Esophagus muscularis mucosa (tissue), 4 donors: ENCODE results near the gene TAGLN2. TPM values are rescaled to one million over a fixed set of nuclear protein-coding genes. Genes with fewer than 3 reads are reported as not detected.
A peak's percentile ranks its signal among the peaks of the same experiment; 100 is the strongest.

Experiments used
- DNase-seq: peaks from one replicate; pipeline ENCODE4 v3.0.0-alpha.2; 2017; ENCODE audit errors: extremely low spot score
- H3K27ac ChIP-seq, 4 donors: fragments of 200-600 bp; sonication (generic); replicated peaks in 1 of 4; 1 replicate in 3 of 4; 2 replicates in 1 of 4; pipeline ENCODE4 v1.5.1; 2016 to 2019; ENCODE audit warnings: mild to moderate bottlenecking in 1 of 4
- H3K27me3 ChIP-seq, 4 donors: fragments of 200-600 bp; sonication (generic); one replicate each; pipeline versions ENCODE4 v1.5.1 to v1.6.0; 2016 to 2019
- H3K36me3 ChIP-seq, 4 donors: fragments of 200-600 bp; sonication (generic); one replicate each; pipeline ENCODE4 v1.5.1; 2016 to 2019
- H3K4me1 ChIP-seq, 4 donors: fragments of 200-600 bp; sonication (generic); one replicate each; pipeline ENCODE4 v1.5.1; 2016 to 2019
- H3K4me3 ChIP-seq, 4 donors: fragments of 200-600 bp; sonication (generic); 1 replicate in 2 of 4; 2 replicates in 2 of 4; pipeline ENCODE4 v1.5.1; 2016 to 2019; ENCODE audit warnings: mild to moderate bottlenecking in 4 of 4, moderate library complexity in 1 of 4
- H3K9me3 ChIP-seq, 4 donors: fragments of 200-600 bp; sonication (generic); 1 replicate in 3 of 4; 2 replicates in 1 of 4; pipeline ENCODE4 v1.5.1; 2016 to 2019
- EP300 ChIP-seq: sonication (generic); formaldehyde crosslinking; IDR thresholded peaks from one replicate; pipeline ENCODE4 v1.6.1; 2017; ENCODE audit warnings: antibody characterized with exemption
- POLR2A ChIP-seq: fragments of 450-650 bp; IDR thresholded peaks from one replicate; pipeline ENCODE4 v1.6.1; 2017; ENCODE audit warnings: antibody characterized with exemption, moderate library complexity, mild to moderate bottlenecking, low read depth
- POLR2AphosphoS5 ChIP-seq, 2 donors: sonication (generic); formaldehyde crosslinking; IDR thresholded peaks; one replicate each; pipeline ENCODE4 v1.6.1; 2017; ENCODE audit warnings: antibody characterized with exemption in 2 of 2
- WGBS: methylation state at CpG from one replicate; pipeline ENCODE4 v1.1.5; 2018; 5-methylcytosine and 5-hydroxymethylcytosine counted together
- intact Hi-C: fragments of 100-400 bp; cut with DNase I; formaldehyde crosslinking; loops from one replicate; pipeline ENCODE4 v1.15.1; 2023
- total RNA-seq, 4 donors: library from RNA; depleted of rRNA; stranded (reverse); fragments of >200 nt; gene quantifications; one replicate each; pipeline versions ENCODE4 v1.1.0 to v1.2.1, GENCODE V29; 2016
- TF ChIP-seq, protein P1 (sequence below), 3 experiments: fragments of 200-600 bp in 2 of 3; fragments of 450-650 bp in 1 of 3; sonication (generic) in 2 of 3; IDR thresholded peaks; one replicate each; pipeline ENCODE4 v1.5.1; 2017 to 2019; ENCODE audit warnings: antibody characterized with exemption in 3 of 3, mild to moderate bottlenecking in 2 of 3, moderate library complexity in 1 of 3

The TAGLN2 gene
- total RNA-seq, 4 donors from 2014 or later: 125 to 276 (median 228) TPM

DNA sequence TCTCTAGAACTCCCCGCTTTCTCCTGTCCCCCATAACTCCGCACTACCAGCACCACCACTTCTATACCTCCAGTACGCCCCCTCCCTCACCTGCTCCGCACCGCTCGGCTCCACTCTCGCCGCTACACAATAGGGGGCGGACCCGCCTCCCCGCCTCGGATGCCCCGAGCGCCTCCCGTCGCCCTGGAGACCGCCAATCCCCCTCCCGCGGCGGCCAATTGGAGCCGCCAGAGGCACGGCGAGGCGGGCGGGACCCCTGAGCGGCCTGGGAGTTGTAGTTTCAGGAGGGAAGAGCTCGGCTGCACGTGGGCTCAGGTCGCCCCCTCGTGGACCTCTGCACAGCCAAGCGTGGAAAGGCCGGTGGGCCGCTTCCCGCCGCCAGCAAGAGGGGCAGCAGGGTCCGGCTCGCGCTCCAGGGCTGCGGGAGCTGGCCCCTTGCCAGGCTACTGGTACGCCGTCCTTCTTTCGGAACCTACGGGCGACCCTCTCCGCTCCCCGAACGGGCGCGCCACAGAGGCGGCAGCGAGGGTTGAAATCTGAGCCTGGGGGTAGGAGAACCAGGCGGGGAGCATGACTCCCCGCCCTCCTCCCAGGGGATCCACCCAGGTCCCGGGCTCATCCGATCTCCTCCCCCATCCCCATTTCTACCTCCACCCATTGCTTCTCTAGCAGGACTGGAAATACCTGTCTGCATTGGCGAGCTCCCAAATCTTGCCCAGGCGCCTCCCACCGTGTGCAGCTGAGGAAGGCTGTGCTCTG lies 20.4 kb upstream of the TAGLN2 start, which contains the start of gene IGSF9:
IGSF9 (minus strand) TSS at position 131 of the 759 bp plus-strand sequence. CDS start 2,159 bp downstream, outside the sequence.
- H3K27me3 ChIP-seq: peaks cover 0 to 40% (median 0%) of the 10 kb centered on the region in 4 donors
- no peaks in the 10 kb centered on the region for H3K9me3 ChIP-seq
- DNase-seq: no peak
- intact Hi-C loops: no loop called here
- TF ChIP-seq EP300 (no peak), POLR2A (no peak), POLR2AphosphoS5 (IDR thresholded peaks at IDR 0.05) (peak in 1 of 2 donors; percentile 37)
- TF ChIP-seq, protein P1, sequence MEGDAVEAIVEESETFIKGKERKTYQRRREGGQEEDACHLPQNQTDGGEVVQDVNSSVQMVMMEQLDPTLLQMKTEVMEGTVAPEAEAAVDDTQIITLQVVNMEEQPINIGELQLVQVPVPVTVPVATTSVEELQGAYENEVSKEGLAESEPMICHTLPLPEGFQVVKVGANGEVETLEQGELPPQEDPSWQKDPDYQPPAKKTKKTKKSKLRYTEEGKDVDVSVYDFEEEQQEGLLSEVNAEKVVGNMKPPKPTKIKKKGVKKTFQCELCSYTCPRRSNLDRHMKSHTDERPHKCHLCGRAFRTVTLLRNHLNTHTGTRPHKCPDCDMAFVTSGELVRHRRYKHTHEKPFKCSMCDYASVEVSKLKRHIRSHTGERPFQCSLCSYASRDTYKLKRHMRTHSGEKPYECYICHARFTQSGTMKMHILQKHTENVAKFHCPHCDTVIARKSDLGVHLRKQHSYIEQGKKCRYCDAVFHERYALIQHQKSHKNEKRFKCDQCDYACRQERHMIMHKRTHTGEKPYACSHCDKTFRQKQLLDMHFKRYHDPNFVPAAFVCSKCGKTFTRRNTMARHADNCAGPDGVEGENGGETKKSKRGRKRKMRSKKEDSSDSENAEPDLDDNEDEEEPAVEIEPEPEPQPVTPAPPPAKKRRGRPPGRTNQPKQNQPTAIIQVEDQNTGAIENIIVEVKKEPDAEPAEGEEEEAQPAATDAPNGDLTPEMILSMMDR (IDR thresholded peaks at IDR 0.05): peak; percentile 51 to 62 (median 55)
- H3K27ac ChIP-seq: no peak within 1 kb of the TSS
- peaks cover 15 to 22% (median 15%) of the 10 kb centered on the region in 4 donors for H3K4me1 ChIP-seq
- peak within 1 kb of the TSS; percentile 48 to 58 (median 54) for H3K4me3 ChIP-seq
- WGBS: under 1% methylated on average over 23 of the region's 58 CpGs
- no peaks in the 10 kb centered on the region for H3K36me3 ChIP-seq

- Histone ChIP-seq H3K4me3 (peak overlapping the region; percentile 48 to 58 (median 54)), H3K4me1 (peaks cover 15 to 22% (median 15%) of the 10 kb centered on the region in 4 donors), H3K9me3 (no peaks in the 10 kb centered on the region), H3K27me3 (peaks cover 0 to 40% (median 0%) of the 10 kb centered on the region in 4 donors), H3K27ac (no peak overlapping the region), H3K36me3 (no peaks in the 10 kb centered on the region)
- 33% methylated on average over 11 of the region's 11 CpGs for WGBS
- intact Hi-C loops: no loop called here
- TF ChIP-seq EP300: no peak
- no peak for TF ChIP-seq POLR2A
- TF ChIP-seq, protein P1 (IDR thresholded peaks at IDR 0.05): no peak
- no peak for TF ChIP-seq POLR2AphosphoS5 (IDR thresholded peaks at IDR 0.05)
- DNase-seq: no peak
Observed at GRCh38 chr1:159944623-159945455, 19.5 kb upstream of the TAGLN2 start.

DNA sequence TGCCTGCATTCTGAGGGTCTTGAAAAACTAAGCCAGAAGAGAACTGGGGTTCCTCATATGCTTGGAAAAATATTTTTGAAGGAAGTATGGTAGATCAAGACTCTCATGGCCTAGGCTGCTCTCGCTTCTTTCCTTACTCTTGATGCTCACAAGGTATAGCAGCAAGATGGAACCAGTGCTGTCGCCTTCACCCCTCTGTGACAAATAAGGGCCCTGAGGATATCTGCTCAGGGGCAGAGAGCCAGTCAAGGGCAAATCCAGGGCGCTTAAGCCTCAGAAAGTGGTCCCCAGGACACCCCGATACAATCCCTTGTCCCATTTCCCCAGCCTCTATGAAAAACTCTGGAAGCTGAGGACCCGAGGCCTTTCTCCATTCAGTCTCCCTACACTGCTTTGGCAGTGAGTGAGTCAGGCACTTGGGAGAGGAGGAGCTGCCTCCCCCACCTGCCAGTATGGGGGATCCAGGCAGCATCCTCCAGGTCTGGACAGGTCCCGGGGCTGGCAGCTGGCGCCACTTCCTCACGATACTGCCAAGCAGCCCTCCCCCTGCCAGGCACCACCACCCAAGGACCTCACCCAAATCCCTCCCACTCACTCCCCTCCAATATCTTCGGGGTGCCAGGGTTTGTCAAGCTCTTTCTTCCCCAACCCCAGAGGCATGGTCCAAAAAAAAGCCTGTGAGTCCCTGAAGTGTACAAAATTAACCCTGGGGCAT lies 18.8 kb upstream of the TAGLN2 start:
- Histone ChIP-seq H3K4me1 (peaks cover 15 to 18% (median 15%) of the 10 kb centered on the region in 4 donors), H3K27ac (no peak overlapping the region), H3K4me3 (no peak overlapping the region), H3K9me3 (no peaks in the 10 kb centered on the region), H3K36me3 (no peaks in the 10 kb centered on the region), H3K27me3 (peaks cover 0 to 40% (median 0%) of the 10 kb centered on the region in 4 donors)
- intact Hi-C loops: no loop called here
- WGBS: 80% methylated on average over 9 of the region's 9 CpGs
- no peak for TF ChIP-seq EP300
- TF ChIP-seq POLR2AphosphoS5 (IDR thresholded peaks at IDR 0.05): no peak
- no peak for TF ChIP-seq POLR2A
- TF ChIP-seq, protein P1 (IDR thresholded peaks at IDR 0.05): no peak
- no peak for DNase-seq

- no peak for DNase-seq
- Histone ChIP-seq H3K27me3 (peaks cover 0 to 40% (median 0%) of the 10 kb centered on the region in 4 donors), H3K27ac (no peak overlapping the region), H3K36me3 (no peaks in the 10 kb centered on the region), H3K4me3 (no peak overlapping the region), H3K4me1 (peaks cover 15 to 16% (median 15%) of the 10 kb centered on the region in 4 donors), H3K9me3 (no peaks in the 10 kb centered on the region)
- TF ChIP-seq POLR2AphosphoS5 (IDR thresholded peaks at IDR 0.05) (no peak), POLR2A (no peak), EP300 (no peak)
- TF ChIP-seq, protein P1 (IDR thresholded peaks at IDR 0.05): no peak
- intact Hi-C loops: no loop called here
- WGBS: 75% methylated on average over 4 of the region's 5 CpGs
Observed at GRCh38 chr1:159943278-159943640, 18.0 kb upstream of the TAGLN2 start.
